Activated CD4-positive, alpha-beta T cell treated with anti-CD3 and anti-CD28 coated beads, Interleukin-10, Interleukin-2, amounts not matched to agents 100 ng/mL and 50 ng/mL, durations not matched to agents 16 hours and 8 hours (primary cell): ENCODE results near the gene ATP5MG.
"Not testable (repeated sequence)": the region's sequence is repeated elsewhere in the genome, so short reads cannot be mapped to it uniquely, and the experiment has no call there.

Experiments
- DNase-seq: peaks from one replicate; pipeline ENCODE4 v3.0.0-alpha.2; 2020

The ATP5MG gene

GRCh38 chr11:118401151-118401879 lies at the start of gene ATP5MG:
TSS of gene ATP5MG (plus strand) at chr11:118401606. CDS start at chr11:118401666, 60 bp downstream.
- peak; percentile 93 for DNase-seq

- no peak for DNase-seq
Measured at GRCh38 chr11:118353084-118353710, 48.2 kb upstream of the ATP5MG start.

- DNase-seq: no peak
Measured at GRCh38 chr11:118358071-118358470, 43.3 kb upstream of the ATP5MG start.

GRCh38 chr11:118359295-118359958 lies 42.0 kb upstream of the ATP5MG start, which contains the start of gene UBE4A:
TSS of gene UBE4A (plus strand) at chr11:118359600. CDS start at chr11:118365081, 5,481 bp downstream.
- peak; percentile 99 for DNase-seq

GRCh38 chr11:118364956-118365615 lies 36.3 kb upstream of the ATP5MG start:
- no peak for DNase-seq

GRCh38 chr11:118366287-118366686 lies 35.1 kb upstream of the ATP5MG start:
- no peak for DNase-seq

- DNase-seq: no peak
Measured at GRCh38 chr11:118370774-118371173, 30.6 kb upstream of the ATP5MG start.

GRCh38 chr11:118373263-118373662 lies 28.1 kb upstream of the ATP5MG start:
- no peak for DNase-seq

- no peak for DNase-seq
Measured at GRCh38 chr11:118373871-118374270, 27.5 kb upstream of the ATP5MG start.

GRCh38 chr11:118374729-118375128 lies 26.7 kb upstream of the ATP5MG start:
- DNase-seq: no peak

GRCh38 chr11:118375978-118376377 lies 25.4 kb upstream of the ATP5MG start:
- no peak for DNase-seq

GRCh38 chr11:118379497-118379896 lies 21.9 kb upstream of the ATP5MG start:
- DNase-seq: no peak

- no peak for DNase-seq
Measured at GRCh38 chr11:118380571-118380970, 20.8 kb upstream of the ATP5MG start.

GRCh38 chr11:118382954-118383353 lies 18.5 kb upstream of the ATP5MG start:
- no peak for DNase-seq

GRCh38 chr11:118383657-118384056 lies 17.7 kb upstream of the ATP5MG start:
- no peak for DNase-seq

- DNase-seq: peak; percentile 68
Measured at GRCh38 chr11:118396097-118396501, 5.3 kb upstream of the ATP5MG start.

- DNase-seq: no peak
Measured at GRCh38 chr11:118397448-118397847, 4.0 kb upstream of the ATP5MG start.

GRCh38 chr11:118398791-118399559 lies 2.4 kb upstream of the ATP5MG start:
- DNase-seq: peak; percentile 82

GRCh38 chr11:118401880-118402590 lies 629 bp downstream of the ATP5MG start:
- DNase-seq: no peak

GRCh38 chr11:118402594-118402993 lies 1.2 kb downstream of the ATP5MG start:
- not testable (repeated sequence) for DNase-seq

GRCh38 chr11:118406599-118407166 lies 5.3 kb downstream of the ATP5MG start:
- no peak for DNase-seq
